Muscle of back (tissue), 11 donors: ENCODE data around the gene SLC24A3. TPM values are rescaled to one million over a fixed set of nuclear protein-coding genes. Genes with fewer than 3 reads are reported as not detected.
A peak's percentile ranks its signal among the peaks of the same experiment; 100 is the strongest.

Experiments
- DNase-seq, 3 donors: peaks; one replicate each; pipeline versions ENCODE4 v3.0.0 to v3.0.0-alpha.2; 2013
- polyA plus RNA-seq, 10 donors: library from polyadenylated mRNA; unstranded; fragments of 120-200 nt; gene quantifications; one replicate each; pipeline ENCODE4 v1.2.1, GENCODE V29; 2013; ENCODE audit not compliant: insufficient read length in 10 of 10

Gene SLC24A3
- polyA plus RNA-seq, 10 donors, result 12.6 to 30.1 (median 19.5) TPM

GRCh38 chr20:19382386-19383340, 170.2 kb downstream of the SLC24A3 start:
- peak in 2 of 3 donors; percentile 17 to 65 for DNase-seq

GRCh38 chr20:19384940-19385339, 172.5 kb downstream of the SLC24A3 start:
- no peak for DNase-seq

- DNase-seq, result no peak
These were observed 174.8 kb downstream of the SLC24A3 start for GRCh38 chr20:19387251-19387650.

GRCh38 chr20:19392344-19393130, 180.1 kb downstream of the SLC24A3 start:
- DNase-seq, result no peak

GRCh38 chr20:19396460-19397081, 184.1 kb downstream of the SLC24A3 start:
- DNase-seq, result no peak

- DNase-seq, result no peak
These were observed 184.8 kb downstream of the SLC24A3 start for GRCh38 chr20:19397226-19397625.

- no peak for DNase-seq
These were observed 185.2 kb downstream of the SLC24A3 start for GRCh38 chr20:19397666-19398065.

GRCh38 chr20:19401096-19401495, 188.7 kb downstream of the SLC24A3 start:
- DNase-seq, result no peak

GRCh38 chr20:19403549-19403948, 191.1 kb downstream of the SLC24A3 start:
- DNase-seq, result no peak

GRCh38 chr20:19404826-19405225, 192.4 kb downstream of the SLC24A3 start:
- DNase-seq, result no peak

GRCh38 chr20:19405958-19406357, 193.5 kb downstream of the SLC24A3 start:
- DNase-seq, result no peak

GRCh38 chr20:19406381-19406780, 193.9 kb downstream of the SLC24A3 start:
- DNase-seq, result no peak

- DNase-seq, result no peak
These were observed 194.8 kb downstream of the SLC24A3 start for GRCh38 chr20:19407196-19407595.

- DNase-seq, result no peak
These were observed 195.3 kb downstream of the SLC24A3 start for GRCh38 chr20:19407736-19408135.

GRCh38 chr20:19408971-19409370, 196.5 kb downstream of the SLC24A3 start:
- DNase-seq, result no peak

GRCh38 chr20:19411811-19412210, 199.4 kb downstream of the SLC24A3 start:
- DNase-seq, result no peak

- no peak for DNase-seq
These were observed 199.8 kb downstream of the SLC24A3 start for GRCh38 chr20:19412254-19412653.

GRCh38 chr20:19414600-19414999, 202.2 kb downstream of the SLC24A3 start:
- no peak for DNase-seq

- DNase-seq, result no peak
These were observed 203.3 kb downstream of the SLC24A3 start for GRCh38 chr20:19415786-19416185.

- no peak for DNase-seq
These were observed 204.2 kb downstream of the SLC24A3 start for GRCh38 chr20:19416627-19417026.

- peak in 1 of 3 donors; percentile 37 for DNase-seq
These were observed 207.0 kb downstream of the SLC24A3 start for GRCh38 chr20:19419396-19419795.
